Thoracic aorta (tissue), 2 donors: ENCODE results near the gene FILIP1. TPM values are rescaled to one million over a fixed set of nuclear protein-coding genes. Genes with fewer than 3 reads are reported as not detected.

Experiments
- ATAC-seq: fragments of 150-250 bp; one replicate; pipeline ENCODE4 v1.8.0; 2017; ENCODE audit warnings: low read depth; ENCODE audit not compliant: insufficient number of reproducible peaks, low FRiP score
- DNase-seq: peaks from one replicate; pipeline ENCODE4 v3.0.0-alpha.2; 2020; ENCODE audit warnings: low spot score
- H3K27ac ChIP-seq, 2 donors: fragments of 200-600 bp; sonication (generic); 1 replicate in 1 of 2; 2 replicates in 1 of 2; pipeline ENCODE4 v1.5.1; 2016; ENCODE audit warnings: mild to moderate bottlenecking in 2 of 2, moderate library complexity in 2 of 2
- H3K27me3 ChIP-seq: fragments of 200-600 bp; sonication (generic); replicated peaks from 2 replicates; pipeline ENCODE4 v1.6.0; 2016; ENCODE audit warnings: mild to moderate bottlenecking; ENCODE audit not compliant: insufficient read depth
- H3K36me3 ChIP-seq: fragments of 200-600 bp; sonication (generic); one replicate; pipeline ENCODE4 v1.5.1; 2016
- H3K4me1 ChIP-seq, 2 donors: fragments of 200-600 bp; sonication (generic); 1 replicate in 1 of 2; 2 replicates in 1 of 2; pipeline versions ENCODE4 v1.5.1 to v1.6.0; 2016; ENCODE audit warnings: low read depth in 2 of 2, mild to moderate bottlenecking in 1 of 2; ENCODE audit not compliant: control insufficient read depth in 1 of 2
- H3K4me3 ChIP-seq: fragments of 200-600 bp; sonication (generic); 2 replicates; pipeline ENCODE4 v1.5.1; 2016; ENCODE audit warnings: mild to moderate bottlenecking
- H3K9me3 ChIP-seq: fragments of 200-600 bp; sonication (generic); 2 replicates; pipeline ENCODE4 v1.5.1; 2016
- total RNA-seq, 2 donors: library from RNA; depleted of rRNA; stranded (reverse); fragments of >200 nt; gene quantifications; one replicate each; pipeline versions ENCODE4 v1.1.0 to v1.2.3, GENCODE V29; 2016
- TF ChIP-seq, protein P1 (sequence below): fragments of 200-600 bp; sonication (generic); IDR thresholded peaks from one replicate; pipeline ENCODE4 v1.5.1; 2019; ENCODE audit warnings: antibody characterized with exemption

The FILIP1 gene
- total RNA-seq, 2 donors from 2014 or later: 23.4 to 43.8 TPM

DNA sequence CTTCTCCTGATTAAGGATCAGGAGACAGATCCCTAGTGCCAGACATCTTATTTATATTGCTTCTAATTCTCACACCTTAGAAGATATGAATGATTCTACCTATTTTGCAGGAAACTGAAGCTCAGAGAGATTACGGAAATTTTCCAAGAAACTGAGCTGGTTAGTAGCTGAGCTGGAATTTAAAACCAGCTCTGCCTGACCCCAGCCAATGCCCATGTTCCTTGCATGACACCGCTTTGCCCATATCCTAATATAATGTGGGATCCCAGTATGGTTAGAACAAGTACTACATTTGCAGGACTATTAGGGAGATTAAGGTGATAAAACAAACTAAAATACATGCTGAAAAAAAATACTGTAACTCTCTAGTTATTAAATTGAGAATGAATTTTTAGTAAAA is 210.9 kb downstream of the FILIP1 start:
- ATAC-seq (no peak), DNase-seq (no peak)
- Histone ChIP-seq H3K36me3 (no peaks in the 10 kb centered on the region), H3K4me1 (peaks cover 30 to 60% of the 10 kb centered on the region in 2 donors), H3K9me3 (no peaks in the 10 kb centered on the region), H3K4me3 (peak overlapping the region; percentile 97), H3K27me3 (no peaks in the 10 kb centered on the region), H3K27ac (no peak overlapping the region)
- TF ChIP-seq, protein P1, sequence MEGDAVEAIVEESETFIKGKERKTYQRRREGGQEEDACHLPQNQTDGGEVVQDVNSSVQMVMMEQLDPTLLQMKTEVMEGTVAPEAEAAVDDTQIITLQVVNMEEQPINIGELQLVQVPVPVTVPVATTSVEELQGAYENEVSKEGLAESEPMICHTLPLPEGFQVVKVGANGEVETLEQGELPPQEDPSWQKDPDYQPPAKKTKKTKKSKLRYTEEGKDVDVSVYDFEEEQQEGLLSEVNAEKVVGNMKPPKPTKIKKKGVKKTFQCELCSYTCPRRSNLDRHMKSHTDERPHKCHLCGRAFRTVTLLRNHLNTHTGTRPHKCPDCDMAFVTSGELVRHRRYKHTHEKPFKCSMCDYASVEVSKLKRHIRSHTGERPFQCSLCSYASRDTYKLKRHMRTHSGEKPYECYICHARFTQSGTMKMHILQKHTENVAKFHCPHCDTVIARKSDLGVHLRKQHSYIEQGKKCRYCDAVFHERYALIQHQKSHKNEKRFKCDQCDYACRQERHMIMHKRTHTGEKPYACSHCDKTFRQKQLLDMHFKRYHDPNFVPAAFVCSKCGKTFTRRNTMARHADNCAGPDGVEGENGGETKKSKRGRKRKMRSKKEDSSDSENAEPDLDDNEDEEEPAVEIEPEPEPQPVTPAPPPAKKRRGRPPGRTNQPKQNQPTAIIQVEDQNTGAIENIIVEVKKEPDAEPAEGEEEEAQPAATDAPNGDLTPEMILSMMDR: no peak

DNA sequence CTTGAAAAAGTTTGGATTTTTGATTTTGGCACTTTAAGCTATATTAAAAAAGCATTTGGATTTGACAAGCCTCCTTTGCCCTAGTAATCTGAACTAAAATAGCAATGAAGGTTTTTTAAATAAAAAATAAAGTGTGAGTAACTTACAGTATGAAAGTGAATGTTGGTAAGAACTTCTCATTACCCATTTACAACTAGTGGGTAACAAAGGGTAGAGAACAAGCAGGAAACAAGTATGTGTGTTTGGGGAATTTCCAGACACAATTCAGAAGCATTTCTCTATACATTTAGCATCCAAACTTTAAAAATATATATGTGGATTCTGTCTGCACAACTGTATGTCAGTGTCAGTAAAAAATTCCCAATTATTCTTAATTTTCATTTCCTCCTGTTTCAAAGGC is 211.9 kb downstream of the FILIP1 start:
- ATAC-seq: no peak
- H3K27ac ChIP-seq: peak overlapping the region in 1 of 2 donors; percentile 18
- no peak for DNase-seq
- no peaks in the 10 kb centered on the region for H3K36me3 ChIP-seq
- peaks cover 34 to 53% of the 10 kb centered on the region in 2 donors for H3K4me1 ChIP-seq
- no peaks in the 10 kb centered on the region for H3K9me3 ChIP-seq
- H3K27me3 ChIP-seq: no peaks in the 10 kb centered on the region
- TF ChIP-seq, protein P1: no peak
- peak overlapping the region; percentile 97 for H3K4me3 ChIP-seq

- H3K36me3 ChIP-seq: no peaks in the 10 kb centered on the region
- peak overlapping the region; percentile 97 for H3K4me3 ChIP-seq
- TF ChIP-seq, protein P1: no peak
- H3K27ac ChIP-seq: no peak overlapping the region
- DNase-seq (no peak), ATAC-seq (no peak)
- H3K4me1 ChIP-seq: peaks cover 40 to 48% of the 10 kb centered on the region in 2 donors
- H3K27me3 ChIP-seq: no peaks in the 10 kb centered on the region
- no peaks in the 10 kb centered on the region for H3K9me3 ChIP-seq
Measured at GRCh38 chr6:75280131-75280855, 213.3 kb downstream of the FILIP1 start.

DNA sequence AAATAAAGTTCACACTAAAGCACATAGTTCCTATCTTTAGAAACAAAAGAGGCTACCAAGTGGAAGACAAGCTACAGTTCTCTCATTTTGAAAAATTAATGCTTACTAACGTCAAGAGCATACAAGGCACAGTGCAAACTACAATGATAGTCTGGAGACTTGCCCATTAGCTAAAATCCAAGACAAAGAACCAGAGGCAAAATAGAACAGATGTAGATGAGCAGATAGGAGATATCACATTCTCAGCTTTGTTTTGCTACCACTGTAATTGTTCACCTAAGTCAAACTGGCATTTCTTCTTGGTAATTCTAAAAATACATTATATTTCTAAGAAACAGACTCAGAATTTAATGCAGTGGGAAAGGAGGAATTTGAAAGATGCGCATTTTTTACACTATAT is 214.2 kb downstream of the FILIP1 start:
- Histone ChIP-seq H3K27ac (peak overlapping the region in 1 of 2 donors; percentile 19), H3K4me3 (peak overlapping the region; percentile 17), H3K9me3 (no peaks in the 10 kb centered on the region), H3K4me1 (peaks cover 44 to 54% of the 10 kb centered on the region in 2 donors), H3K27me3 (no peaks in the 10 kb centered on the region), H3K36me3 (no peaks in the 10 kb centered on the region)
- TF ChIP-seq, protein P1: no peak
- ATAC-seq (no peak), DNase-seq (no peak)

DNA sequence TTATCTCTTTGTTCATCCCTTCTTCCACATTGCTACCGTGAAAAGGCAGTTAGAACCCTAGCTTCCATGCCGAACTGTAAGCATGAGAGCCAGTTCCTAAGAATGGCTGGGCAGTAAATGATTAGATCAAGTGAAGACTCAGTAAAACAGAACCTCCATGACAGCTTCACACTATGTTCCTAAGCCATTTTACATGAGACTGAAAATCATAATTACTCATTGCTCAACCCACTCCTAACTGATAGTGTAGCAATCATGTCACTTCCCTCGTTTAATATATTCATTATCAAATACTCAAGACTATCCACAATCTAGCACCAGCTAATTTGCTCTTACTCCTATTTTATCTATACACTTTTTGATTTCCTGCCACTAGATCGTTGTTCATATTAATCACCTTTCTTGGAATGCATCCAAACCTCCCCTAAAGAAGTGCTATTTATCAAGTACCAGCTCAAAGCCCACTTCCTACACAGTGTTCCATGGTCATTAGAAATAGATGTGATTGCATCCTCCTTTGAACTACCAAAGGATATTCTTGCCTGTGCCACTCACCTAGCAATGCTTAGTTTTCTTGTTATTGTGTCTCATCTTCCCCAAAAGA is 215.0 kb downstream of the FILIP1 start:
- no peak for ATAC-seq
- peaks cover 44 to 63% of the 10 kb centered on the region in 2 donors for H3K4me1 ChIP-seq

More for the DNA sequence above, 215.0 kb downstream of the FILIP1 start:
- no peaks in the 10 kb centered on the region for H3K36me3 ChIP-seq
- TF ChIP-seq, protein P1: no peak
- H3K4me3 ChIP-seq: peak overlapping the region; percentile 17
- H3K9me3 ChIP-seq: no peaks in the 10 kb centered on the region
- no peaks in the 10 kb centered on the region for H3K27me3 ChIP-seq
- no peak overlapping the region for H3K27ac ChIP-seq
- no peak for DNase-seq
